HG03342 (cell line): Measurements from ENCODE around the gene ASPG.

Experiments
- ATAC-seq: cut with Tn5 transposase; IDR thresholded peaks from one replicate; pipeline ENCODE4 v1.9.1; 2021; ENCODE audit warnings: mild to moderate bottlenecking, moderate library complexity; ENCODE audit not compliant: unreplicated experiment

Gene ASPG

GRCh38 chr14:104075530-104076151 is 9.9 kb upstream of the ASPG start:
- no peak for ATAC-seq

- ATAC-seq: no peak
Measured at GRCh38 chr14:104076743-104077142, 8.8 kb upstream of the ASPG start.

GRCh38 chr14:104078031-104078455 is 7.5 kb upstream of the ASPG start:
- ATAC-seq: peak; percentile 92

DNA sequence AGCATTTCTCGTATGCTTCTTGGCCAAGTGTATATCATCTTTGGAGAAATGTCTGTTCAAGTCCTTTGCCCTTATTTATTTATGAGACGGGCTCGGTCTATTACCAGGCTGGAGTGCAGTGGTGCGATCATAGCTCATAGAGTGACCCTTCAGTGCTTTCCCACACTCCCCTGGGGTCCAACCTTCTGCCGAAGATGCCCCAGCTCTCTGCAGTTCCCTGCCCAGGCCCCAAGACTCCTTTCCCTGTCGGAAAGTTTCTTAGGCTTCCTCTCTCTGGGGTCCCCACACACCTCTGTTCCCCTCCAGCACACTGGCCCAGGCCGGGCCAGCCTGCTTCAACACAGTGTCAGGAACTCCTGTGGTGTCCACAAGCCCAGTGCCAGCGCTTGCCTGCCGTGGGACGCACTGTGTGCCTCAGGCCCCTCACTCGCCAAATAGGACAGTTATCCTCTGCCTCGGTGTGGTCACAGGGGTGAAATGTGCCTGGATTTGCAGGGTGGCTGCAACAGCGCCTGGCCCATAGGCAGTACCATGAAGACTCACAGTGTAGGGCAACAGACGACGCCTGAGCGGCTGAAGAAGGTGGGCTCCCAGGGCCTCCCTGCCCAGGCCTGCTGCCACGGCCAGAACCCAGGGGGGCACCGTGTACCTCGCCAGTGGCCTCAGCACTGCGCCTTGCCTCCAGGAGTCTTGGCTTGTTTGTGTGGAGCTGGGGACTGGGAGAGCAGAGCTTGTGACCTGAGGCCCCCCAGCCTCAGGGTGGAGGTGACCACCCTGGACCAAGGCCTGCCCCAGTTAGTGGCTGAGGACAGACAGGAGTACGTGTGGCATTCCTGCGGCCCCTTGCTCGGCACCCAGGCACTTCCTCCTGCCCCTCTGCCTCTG is 4.9 kb upstream of the ASPG start:
- ATAC-seq: no peak

- ATAC-seq: no peak
Measured at GRCh38 chr14:104081261-104081835, 4.2 kb upstream of the ASPG start.

DNA sequence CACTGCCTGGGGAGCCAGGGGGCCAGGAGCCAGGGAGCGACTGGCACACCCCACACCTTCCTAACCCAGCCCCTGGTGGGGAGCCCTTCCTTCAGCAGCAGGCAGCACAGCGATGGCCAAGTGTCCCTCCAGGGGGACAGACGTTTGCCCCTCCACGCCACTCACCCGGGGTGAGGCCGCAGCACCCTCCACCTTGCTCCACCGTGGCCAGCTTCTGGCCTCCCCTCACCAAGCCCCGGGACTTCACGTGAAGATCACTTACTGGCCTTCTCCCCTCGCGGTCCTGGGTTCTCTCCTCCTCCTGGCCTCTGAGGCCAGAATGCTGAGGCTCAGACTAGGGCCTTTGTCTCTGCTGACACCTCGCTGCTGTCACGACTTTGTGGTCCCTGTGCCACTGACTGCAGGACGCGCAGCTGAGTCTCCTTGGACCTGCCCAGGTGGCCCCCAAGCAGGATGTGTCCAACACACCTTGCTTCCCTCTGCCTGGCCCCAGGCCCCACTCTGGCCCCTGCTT is 3.5 kb upstream of the ASPG start:
- no peak for ATAC-seq

DNA sequence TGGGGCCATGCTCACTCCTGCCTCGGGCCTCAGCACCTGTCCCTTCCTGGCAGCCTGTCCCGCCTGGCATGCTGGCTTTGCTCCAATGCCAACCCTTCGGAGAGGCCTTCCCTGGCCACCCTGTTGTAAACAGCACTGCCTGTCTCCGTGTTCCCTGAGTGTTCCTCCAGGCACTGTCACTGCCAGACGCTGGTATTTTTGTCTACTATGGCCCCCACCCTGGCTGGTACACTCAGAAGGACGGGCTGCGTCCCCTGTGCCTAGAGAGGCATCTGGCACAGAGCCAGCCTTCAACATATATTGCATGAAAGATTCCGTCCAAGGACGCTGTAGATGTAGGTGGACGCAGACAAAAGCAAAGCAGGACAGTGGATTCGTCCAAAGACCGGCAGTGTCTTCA is 2.7 kb upstream of the ASPG start:
- no peak for ATAC-seq

DNA sequence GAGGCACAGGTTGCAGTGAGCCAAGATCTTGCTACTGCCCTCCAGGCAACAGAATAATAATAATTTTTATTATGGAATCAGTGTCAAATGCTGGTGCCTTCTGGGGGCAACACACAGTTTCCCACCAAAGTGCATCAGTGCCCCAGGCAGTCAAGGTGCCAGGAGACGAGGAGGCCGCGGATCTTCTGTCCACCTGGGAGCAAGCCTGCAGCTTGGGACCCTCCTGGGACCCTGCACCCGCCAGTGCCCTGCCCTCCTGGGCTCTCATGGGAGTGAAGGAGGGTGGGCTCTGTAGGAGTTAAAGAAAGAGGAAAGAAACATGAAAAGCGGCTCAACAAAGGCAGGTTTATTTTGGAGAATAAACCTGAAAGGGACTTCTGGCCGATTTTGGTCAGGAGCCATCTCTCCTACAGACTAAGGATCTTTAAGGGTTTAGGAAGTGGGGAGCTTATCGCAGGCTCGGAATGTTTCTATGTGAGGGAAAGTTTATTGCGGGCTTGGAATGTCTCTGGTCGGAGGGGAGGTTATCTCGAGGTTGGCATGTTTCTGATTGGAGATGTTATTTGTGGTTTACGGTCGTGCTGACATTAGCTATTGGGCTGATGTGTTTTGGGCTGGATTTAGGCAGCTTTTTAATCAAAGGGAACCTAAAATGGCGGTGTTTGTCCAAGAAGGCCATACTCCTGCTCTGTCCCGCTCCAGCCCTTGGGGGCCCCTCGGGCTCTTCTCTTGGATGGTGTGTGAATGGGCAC is 1.1 kb upstream of the ASPG start:
- ATAC-seq: no peak

GRCh38 chr14:104085889-104086201 is 345 bp downstream of the ASPG start:
- no peak for ATAC-seq

DNA sequence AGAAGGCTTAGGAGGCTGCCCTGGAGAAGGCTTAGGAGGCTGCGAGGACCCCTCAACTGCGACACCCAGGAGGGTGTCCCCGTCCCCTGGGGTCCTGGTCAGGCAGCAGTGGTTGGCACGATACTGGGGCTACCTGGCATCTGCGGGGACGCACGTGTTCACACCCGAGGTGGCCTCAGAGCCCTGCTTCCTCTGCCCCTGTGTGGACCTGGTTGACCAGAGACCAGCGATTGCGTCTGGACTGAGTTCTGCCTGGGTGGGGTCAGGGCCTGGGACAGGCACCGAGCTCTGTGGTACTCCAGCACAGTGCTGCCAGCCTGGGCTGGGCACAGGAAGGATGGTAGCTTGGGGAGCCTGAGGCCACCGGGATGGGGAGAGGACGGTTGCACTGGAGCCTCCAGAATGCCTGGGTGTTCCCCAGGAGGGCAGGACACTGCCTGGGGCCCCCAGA is 735 bp downstream of the ASPG start:
- no peak for ATAC-seq

GRCh38 chr14:104086661-104087461 is 1.4 kb downstream of the ASPG start:
- ATAC-seq: no peak

GRCh38 chr14:104087505-104087904 is 2.0 kb downstream of the ASPG start:
- no peak for ATAC-seq

DNA sequence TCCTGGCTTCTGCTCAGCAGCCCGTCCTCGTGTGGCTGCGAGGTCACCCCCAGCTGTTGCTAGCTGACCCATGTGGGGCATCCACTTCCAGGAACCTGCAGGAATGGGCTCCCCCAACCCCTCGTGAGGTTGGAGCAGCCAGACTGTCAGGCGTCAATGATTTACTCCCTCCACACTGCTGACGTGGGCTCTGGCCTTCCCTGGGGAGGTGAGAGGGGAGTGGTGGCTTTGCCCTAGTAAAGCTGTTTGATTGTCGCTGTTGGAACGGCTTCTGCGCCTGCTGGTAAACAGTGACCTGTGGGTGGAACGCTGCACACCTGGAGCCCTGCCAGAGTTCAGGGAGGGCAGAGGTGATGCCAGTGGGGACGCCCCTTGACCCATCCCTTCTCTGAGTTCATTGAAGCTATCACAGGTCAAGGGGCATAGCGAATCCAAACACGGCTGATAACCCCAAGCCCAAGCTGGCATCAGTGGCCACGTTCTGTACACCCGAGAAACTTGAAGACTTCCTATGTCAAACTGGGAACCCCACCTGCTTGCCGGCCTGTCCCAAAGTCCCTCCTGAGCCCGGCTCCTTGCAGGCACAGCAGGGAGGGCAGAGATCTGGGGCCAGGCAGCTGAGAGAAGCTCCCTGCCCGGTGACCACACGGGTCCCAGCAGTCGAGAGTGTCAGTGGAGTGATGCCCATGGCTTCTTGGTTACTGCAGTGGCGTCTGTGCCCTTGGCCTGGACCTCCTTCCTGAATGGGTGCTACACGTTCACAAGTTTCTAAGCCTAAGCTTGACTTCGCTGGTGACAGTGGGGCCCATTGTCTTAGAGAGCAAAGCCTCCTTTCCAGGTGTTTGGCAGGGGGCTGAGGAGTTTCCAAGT is 2.7 kb downstream of the ASPG start:
- ATAC-seq: no peak

GRCh38 chr14:104090071-104090748 is 4.7 kb downstream of the ASPG start:
- ATAC-seq: no peak

DNA sequence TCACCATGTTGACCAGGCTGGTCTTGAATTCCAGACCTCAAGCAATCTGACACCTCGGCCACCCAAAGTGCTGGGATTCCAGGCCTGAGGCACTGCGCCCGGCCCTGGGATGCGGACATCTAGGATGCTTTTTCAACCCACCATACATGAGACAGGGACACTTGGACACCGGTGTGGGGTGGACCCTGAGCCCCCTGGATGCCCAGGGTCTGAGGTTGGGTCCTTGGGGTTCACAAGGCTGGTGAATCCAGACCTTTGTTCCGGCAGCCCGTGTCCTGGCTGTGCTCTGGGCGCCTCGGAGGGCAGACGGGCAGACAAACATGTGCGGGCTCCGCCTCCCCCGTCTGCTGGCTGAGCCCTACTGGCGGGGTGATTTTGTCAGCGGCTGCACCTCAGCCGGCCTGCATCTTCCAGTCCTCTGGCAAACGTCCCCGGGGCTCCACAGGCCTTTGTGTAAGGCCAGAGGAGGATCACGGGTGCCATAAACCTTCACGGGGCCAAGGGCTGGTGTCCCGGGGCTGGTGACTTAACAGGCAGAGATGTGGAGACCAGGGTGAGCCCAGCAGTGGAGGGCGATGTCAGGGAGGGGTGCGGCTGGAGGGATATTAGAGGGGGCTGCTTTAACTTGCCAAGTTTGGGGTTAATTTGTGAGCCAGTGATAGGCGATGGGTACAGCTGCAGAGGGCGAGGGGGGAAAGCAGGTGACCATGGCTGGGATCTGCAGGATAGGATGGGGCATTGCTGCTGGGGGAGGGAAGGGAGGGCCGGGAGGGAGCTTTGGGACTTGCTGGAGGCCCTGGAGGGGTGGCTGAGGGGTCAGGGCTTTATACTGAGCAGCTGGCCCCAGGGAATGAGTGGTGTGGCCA is 5.8 kb downstream of the ASPG start:
- ATAC-seq: no peak

- no peak for ATAC-seq
Measured at GRCh38 chr14:104091927-104092771, 6.6 kb downstream of the ASPG start.

GRCh38 chr14:104092931-104093365 is 7.4 kb downstream of the ASPG start:
- ATAC-seq: no peak
